Skeletal muscle cell (primary cell): Measurements from ENCODE around the gene OSBPL1A.
A peak's percentile ranks its signal among the peaks of the same experiment; 100 is the strongest.

ENCODE experiments used
- DNase-seq: peaks from one replicate; pipeline ENCODE4 v3.0.0-alpha.2; 2010; ENCODE audit warnings: low read depth
- H3K4me3 ChIP-seq: 2 replicates; pipeline ENCODE4 v1.5.1; 2011; ENCODE audit warnings: low read depth, mild to moderate bottlenecking, control low read depth, low read length, moderate library complexity

Gene OSBPL1A

DNA sequence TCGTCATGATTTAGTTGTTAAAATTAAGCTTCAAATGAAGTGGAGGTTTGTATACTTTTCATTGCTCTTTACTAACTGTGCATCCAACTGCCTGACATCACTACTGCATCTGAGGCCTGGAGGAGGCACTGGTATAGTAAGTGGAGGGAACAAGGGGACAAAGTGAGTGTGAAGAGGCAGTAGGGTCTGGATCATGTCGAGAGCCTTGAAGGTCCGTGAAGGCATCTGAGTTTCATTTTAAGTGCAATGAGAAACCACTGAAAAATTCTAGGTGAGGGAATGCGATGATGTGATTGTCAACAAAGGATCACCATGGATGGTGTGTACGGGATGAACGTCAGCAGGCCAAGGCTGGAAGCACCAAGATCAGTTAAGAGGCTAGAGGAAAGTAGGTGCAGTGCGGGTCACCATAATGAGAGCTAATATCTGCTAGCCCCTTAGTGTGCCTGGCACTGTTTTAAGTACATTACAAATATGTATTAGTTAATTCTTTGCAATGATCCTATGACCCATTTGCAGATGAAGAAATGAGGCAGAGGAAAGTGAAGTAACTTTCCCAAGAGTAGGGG, 162.7 kb downstream of the OSBPL1A start:
- DNase-seq: no peak

DNA sequence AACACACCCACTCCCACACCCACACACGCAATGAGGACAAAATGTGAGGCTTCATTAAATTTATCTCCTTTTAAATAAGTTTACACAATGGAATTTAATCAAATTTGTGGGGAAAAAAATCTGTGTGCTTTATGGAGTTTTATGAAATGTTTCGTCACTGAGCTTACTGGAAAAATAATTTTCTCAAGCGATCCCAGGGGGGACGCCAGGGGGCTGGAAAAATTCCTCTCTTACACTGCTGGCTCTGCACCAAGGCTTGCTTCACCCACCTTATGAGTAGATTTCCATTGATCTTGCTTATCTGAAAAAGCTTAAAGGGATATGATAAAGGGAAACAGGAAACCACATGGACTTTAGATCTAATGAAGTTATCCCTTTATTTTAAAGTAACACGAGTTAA, 163.3 kb downstream of the OSBPL1A start:
- no peak overlapping the region for H3K4me3 ChIP-seq
- DNase-seq: no peak

More for the DNA sequence above, 162.7 kb downstream of the OSBPL1A start:
- H3K4me3 ChIP-seq: no peak overlapping the region

DNA sequence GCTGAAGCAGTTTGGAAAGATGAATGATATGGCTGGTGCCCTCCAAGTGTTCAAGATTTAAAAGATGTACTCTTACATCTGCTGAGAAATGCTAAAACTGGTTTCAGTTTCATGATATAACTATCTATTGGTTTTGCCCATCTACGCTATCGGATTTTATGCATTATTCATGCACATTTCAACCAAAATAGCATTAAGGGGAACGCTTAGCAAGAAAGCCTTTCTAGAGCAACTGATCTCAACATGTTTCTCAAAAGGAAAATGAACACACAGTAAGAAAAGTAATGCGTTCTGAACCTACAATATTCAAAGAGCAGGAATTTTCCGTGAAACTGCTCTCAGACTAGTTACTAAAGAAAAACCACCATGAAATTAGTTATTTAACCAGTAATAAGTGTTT, 164.8 kb downstream of the OSBPL1A start:
- DNase-seq: no peak
- H3K4me3 ChIP-seq: no peak overlapping the region

DNA sequence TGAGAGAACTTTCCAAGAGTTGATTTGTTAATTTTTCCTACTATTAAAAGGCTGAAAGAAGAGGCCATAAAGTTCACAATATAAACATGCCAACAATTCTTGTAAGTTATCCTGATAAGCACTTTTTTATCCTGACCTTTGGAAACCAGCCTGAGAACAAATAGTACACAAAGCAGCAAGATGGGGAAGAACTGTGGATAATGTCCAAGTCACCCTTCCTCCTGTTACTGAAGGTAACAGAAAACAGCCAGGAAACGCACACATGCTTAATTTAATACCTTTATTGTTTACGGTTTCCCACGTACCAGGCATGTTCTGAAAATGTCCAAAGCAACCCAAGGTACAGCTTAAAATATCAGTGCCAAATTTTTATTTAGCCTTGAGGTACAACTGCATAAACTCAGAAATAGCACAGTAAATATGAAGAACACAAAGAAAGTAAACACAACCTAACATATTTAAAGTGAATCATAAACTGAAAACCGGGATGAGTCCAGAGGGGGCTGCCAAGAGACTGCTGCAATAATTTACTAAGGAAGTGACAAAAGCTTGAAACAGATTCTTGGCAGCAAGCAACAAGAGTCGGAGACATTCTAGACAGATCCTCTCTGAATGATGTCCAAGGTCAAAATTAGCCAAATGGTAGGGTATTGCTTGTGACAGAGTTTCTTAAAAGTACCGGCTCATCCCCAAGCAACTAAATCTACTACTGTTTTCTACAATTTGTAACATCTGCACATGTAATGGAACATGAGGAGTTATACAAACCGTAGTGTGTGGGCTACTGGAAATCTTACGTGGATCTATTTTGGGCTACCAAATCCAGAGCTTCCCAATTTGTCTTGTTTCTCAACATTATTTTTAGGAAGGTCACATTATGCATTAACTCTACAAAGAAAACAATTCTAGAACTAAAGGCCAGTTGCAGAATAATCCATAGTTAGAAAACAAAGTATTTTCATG, 165.6 kb downstream of the OSBPL1A start:
- peak; percentile 47 for DNase-seq
- no peak overlapping the region for H3K4me3 ChIP-seq

DNA sequence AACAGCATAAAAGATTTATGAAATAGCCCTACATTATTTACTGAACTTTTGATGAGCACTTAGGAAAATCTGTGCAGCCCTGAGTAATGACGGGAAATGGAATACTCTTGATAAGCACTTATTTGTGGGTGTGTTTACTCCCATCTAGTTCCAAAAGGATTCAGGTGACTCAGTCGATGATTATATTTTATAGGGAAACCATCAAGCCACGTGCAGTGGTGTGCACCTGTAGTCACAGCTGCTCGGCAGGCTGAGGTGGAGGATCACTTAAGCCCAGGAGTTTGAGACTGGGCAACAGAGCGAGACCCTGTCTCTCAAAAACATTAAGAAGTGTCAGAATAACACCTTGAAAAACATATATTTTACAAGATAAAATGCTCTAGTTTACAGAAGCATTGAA, 166.9 kb downstream of the OSBPL1A start:
- H3K4me3 ChIP-seq: no peak overlapping the region
- DNase-seq: no peak

DNA sequence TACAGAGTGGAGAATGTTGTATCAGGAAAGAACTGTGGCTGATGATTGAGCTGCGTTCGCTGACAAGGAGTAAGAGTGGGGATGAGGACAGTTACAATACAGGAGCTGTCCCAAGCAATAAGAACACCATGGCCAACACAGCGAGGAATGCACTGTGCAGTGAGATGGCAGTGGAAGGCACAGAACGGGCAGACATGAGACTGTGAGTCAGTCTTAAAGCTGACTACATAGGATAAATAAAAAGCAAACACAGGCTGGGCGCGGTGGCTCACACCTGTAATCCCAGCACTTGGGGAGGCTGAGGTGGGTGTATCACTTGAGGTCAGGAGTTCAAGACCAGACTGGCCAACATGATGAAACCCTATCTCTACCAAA, 169.0 kb downstream of the OSBPL1A start:
- DNase-seq: no peak
- H3K4me3 ChIP-seq: no peak overlapping the region

- DNase-seq: peak; percentile 37
These were observed 169.5 kb downstream of the OSBPL1A start for GRCh38 chr18:24227977-24228666.

GRCh38 chr18:24220318-24220688, 177.3 kb downstream of the OSBPL1A start:
- DNase-seq: no peak
- no peak overlapping the region for H3K4me3 ChIP-seq

More at GRCh38 chr18:24227977-24228666, 169.5 kb downstream of the OSBPL1A start:
- no peak overlapping the region for H3K4me3 ChIP-seq

DNA sequence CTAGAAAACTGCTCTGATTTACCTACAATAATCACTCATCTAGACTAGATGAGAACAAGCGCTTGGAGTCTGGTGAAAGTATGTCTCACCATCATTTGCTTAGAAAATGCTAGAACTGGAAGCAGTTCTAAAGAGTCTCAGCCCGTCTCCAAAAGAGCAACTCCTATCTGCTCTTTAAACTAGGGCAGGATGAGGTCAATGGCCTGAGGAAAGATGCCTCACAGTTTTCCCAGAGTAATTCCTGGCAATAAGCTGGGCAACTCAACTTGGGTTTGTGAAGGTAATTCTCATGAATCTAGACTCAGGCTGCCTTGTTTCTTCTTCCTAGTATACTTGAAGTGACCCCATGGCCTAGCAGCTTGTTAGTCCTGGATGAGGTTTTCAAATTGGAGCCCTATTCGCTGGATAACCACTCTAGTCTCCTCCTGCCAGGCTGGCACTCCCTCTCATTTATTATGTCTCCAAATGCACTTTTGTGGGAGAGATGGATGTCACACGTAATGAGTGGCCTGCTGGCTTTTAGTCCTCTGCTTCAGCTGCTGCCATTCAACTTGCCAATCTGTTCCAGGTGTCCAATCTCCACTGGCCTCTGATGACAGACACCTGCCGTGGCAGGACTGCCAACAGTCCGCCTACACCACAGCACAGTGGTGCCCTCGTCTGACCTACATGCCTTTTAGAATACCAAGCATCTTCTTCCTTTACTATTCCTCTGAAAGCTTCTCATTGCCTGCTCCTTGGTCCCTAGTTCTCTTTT, 177.9 kb downstream of the OSBPL1A start:
- no peak for DNase-seq
- no peak overlapping the region for H3K4me3 ChIP-seq

GRCh38 chr18:24214913-24215312, 182.7 kb downstream of the OSBPL1A start:
- no peak overlapping the region for H3K4me3 ChIP-seq
- no peak for DNase-seq

- H3K4me3 ChIP-seq: no peak overlapping the region
- no peak for DNase-seq
These were observed 183.5 kb downstream of the OSBPL1A start for GRCh38 chr18:24214144-24214543.

DNA sequence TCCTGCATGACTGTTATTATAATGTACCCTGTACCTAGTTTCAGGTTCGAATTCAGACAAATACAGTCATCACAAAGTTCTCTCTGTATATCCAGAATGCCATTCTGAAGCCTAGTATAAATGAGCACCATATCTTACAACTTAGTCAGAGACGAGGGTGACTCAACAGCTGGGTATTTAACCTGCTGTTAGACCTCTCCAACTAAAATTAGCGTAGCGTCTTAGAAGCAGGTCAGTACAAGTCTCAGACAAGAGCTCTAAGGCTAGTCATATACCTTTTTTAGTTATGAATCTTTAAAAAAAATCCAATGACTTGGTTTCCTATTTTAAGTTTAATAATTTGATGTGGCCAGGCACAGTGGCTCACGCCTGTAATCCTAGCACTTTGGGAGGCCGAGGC, 184.7 kb downstream of the OSBPL1A start:
- peak; percentile 65 for DNase-seq
- H3K4me3 ChIP-seq: no peak overlapping the region

- H3K4me3 ChIP-seq: no peak overlapping the region
- no peak for DNase-seq
These were observed 188.1 kb downstream of the OSBPL1A start for GRCh38 chr18:24209558-24209957.

GRCh38 chr18:24208270-24209035, 189.2 kb downstream of the OSBPL1A start:
- no peak overlapping the region for H3K4me3 ChIP-seq
- no peak for DNase-seq

GRCh38 chr18:24204904-24205303, 192.7 kb downstream of the OSBPL1A start:
- no peak for DNase-seq
- no peak overlapping the region for H3K4me3 ChIP-seq

- no peak for DNase-seq
- H3K4me3 ChIP-seq: no peak overlapping the region
These were observed 195.6 kb downstream of the OSBPL1A start for GRCh38 chr18:24201699-24202687.

DNA sequence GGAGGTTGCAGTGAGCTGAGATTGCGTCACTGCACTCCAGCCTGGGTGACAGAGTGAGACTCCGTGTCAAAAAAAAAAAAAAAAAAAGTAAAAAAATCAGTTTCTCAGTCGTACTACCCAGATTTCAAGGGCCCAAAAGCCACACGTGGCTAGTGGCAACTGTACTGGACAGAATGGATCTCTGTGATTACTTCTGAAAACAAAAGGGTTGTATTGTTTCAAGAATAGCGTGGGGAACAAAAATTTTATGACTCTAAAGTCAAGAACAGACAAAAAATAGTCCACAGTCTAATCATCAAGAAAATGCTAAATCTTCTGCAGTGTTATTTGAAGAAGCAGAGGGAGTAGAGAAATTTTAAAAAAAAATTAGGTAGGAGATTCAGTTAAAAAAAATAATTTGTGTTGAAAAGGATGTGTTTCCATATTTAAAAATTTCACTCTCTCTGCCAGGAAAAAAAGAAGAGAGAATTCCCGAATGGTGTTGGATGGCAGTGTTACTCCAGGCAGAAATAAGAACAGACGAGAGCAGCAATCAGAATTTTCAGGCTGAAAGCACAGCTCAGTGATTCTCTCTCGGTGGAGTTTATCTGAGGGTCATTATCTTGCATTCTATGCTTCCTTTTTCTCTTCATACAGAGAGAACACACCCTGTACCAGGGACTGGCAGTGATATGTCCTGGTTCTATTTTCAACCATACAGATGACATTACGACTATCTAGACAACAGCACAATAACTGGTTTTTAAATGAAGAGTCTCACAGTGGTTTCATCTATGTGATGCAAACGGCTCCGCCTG, 196.9 kb downstream of the OSBPL1A start:
- no peak overlapping the region for H3K4me3 ChIP-seq
- no peak for DNase-seq
